GM13977 (cell line): Measurements from ENCODE around the gene MIB2.

ENCODE experiments used
- DNase-seq: peaks from one replicate; pipeline ENCODE4 v3.0.0; 2012; ENCODE audit warnings: low spot score
- CTCF ChIP-seq: IDR thresholded peaks from 2 replicates; pipeline ENCODE4 v1.5.1; 2012; ENCODE audit warnings: mild to moderate bottlenecking, control low read depth; ENCODE audit not compliant: insufficient read depth; ENCODE audit errors: extremely low read depth, missing control alignments
- in situ Hi-C: fragments of 300-500 bp; cut with MboI; formaldehyde crosslinking; loops from one replicate; pipeline ENCODE4 v1.12.0; 2022; ENCODE audit warnings: low sequenced_read_pairs, low pct_unique_long_range_greater_than_20kb, mixed read lengths, inconsistent platforms; ENCODE audit not compliant: unreplicated experiment

MIB2 gene

GRCh38 chr1:1624443-1625403 lies 9.4 kb downstream of the MIB2 start:
- in situ Hi-C loops: no loop called here
- no peak for TF ChIP-seq CTCF
- DNase-seq: no peak

- no peak for TF ChIP-seq CTCF
- in situ Hi-C loops: no loop called here
- no peak for DNase-seq
Measured at GRCh38 chr1:1625404-1625775, 10.1 kb downstream of the MIB2 start.

GRCh38 chr1:1625824-1626206 lies 10.5 kb downstream of the MIB2 start:
- DNase-seq: no peak
- in situ Hi-C loops: no loop called here
- TF ChIP-seq CTCF: no peak

GRCh38 chr1:1626207-1627141 lies 11.2 kb downstream of the MIB2 start:
- in situ Hi-C loops: no loop called here

GRCh38 chr1:1627261-1627828 lies 12.0 kb downstream of the MIB2 start:
- in situ Hi-C loops: no loop called here
- no peak for DNase-seq
- no peak for TF ChIP-seq CTCF

More at GRCh38 chr1:1626207-1627141, 11.2 kb downstream of the MIB2 start:
- no peak for DNase-seq
- TF ChIP-seq CTCF: no peak

- TF ChIP-seq CTCF: no peak
- no peak for DNase-seq
- in situ Hi-C loops: no loop called here
Measured at GRCh38 chr1:1627829-1628753, 12.8 kb downstream of the MIB2 start.
